Neuron (in vitro differentiated cells): ENCODE results near the gene LDLRAD4.

ENCODE experiments used
- H2AFZ ChIP-seq: one replicate; pipeline ENCODE4 v1.6.1; 2013; ENCODE audit warnings: low read depth, mild to moderate bottlenecking, inconsistent platforms, low read length, moderate library complexity
- H3K27me3 ChIP-seq: one replicate; pipeline ENCODE4 v1.6.1; 2013; ENCODE audit warnings: low read length; ENCODE audit not compliant: insufficient read depth
- H3K36me3 ChIP-seq: one replicate; pipeline ENCODE4 v1.6.1; 2013; ENCODE audit warnings: low read length; ENCODE audit not compliant: insufficient read depth
- H3K4me1 ChIP-seq: one replicate; pipeline ENCODE4 v1.6.1; 2013; ENCODE audit warnings: low read length; ENCODE audit not compliant: insufficient read depth
- H3K4me3 ChIP-seq: 2 replicates; pipeline ENCODE4 v1.5.1; 2013; ENCODE audit warnings: mild to moderate bottlenecking, low read length, moderate library complexity
- H3K9me3 ChIP-seq: one replicate; pipeline ENCODE4 v1.6.1; 2013; ENCODE audit warnings: low read length

LDLRAD4 gene

GRCh38 chr18:13223311-13224143, 5.0 kb downstream of the LDLRAD4 start:
- no peak overlapping the region for H3K4me3 ChIP-seq
- H3K9me3 ChIP-seq = no peaks in the 10 kb centered on the region
- H3K4me1 ChIP-seq = peaks cover 18% of the 10 kb centered on the region
- peaks cover 56% of the 10 kb centered on the region for H3K27me3 ChIP-seq
- no peak overlapping the region for H2AFZ ChIP-seq
- H3K36me3 ChIP-seq = no peaks in the 10 kb centered on the region

GRCh38 chr18:13225261-13225660, 6.7 kb downstream of the LDLRAD4 start:
- H3K9me3 ChIP-seq = no peaks in the 10 kb centered on the region
- H2AFZ ChIP-seq = no peak overlapping the region
- H3K4me1 ChIP-seq = peaks cover 15% of the 10 kb centered on the region
- peaks cover 39% of the 10 kb centered on the region for H3K27me3 ChIP-seq
- H3K4me3 ChIP-seq = no peak overlapping the region
- no peaks in the 10 kb centered on the region for H3K36me3 ChIP-seq

GRCh38 chr18:13226533-13227144, 8.1 kb downstream of the LDLRAD4 start:
- Histone ChIP-seq H3K27me3 (peaks cover 25% of the 10 kb centered on the region), H2AFZ (no peak overlapping the region), H3K4me1 (peaks cover 15% of the 10 kb centered on the region), H3K9me3 (no peaks in the 10 kb centered on the region), H3K4me3 (no peak overlapping the region), H3K36me3 (no peaks in the 10 kb centered on the region)

- Histone ChIP-seq H3K4me3 (no peak overlapping the region), H3K4me1 (peaks cover 2% of the 10 kb centered on the region), H3K27me3 (peaks cover 12% of the 10 kb centered on the region), H2AFZ (no peak overlapping the region), H3K9me3 (no peaks in the 10 kb centered on the region), H3K36me3 (no peaks in the 10 kb centered on the region)
Observed at GRCh38 chr18:13227910-13228309, 9.3 kb downstream of the LDLRAD4 start.

GRCh38 chr18:13229001-13229671, 10.6 kb downstream of the LDLRAD4 start:
- Histone ChIP-seq H3K9me3 (no peaks in the 10 kb centered on the region), H3K27me3 (peaks cover 1% of the 10 kb centered on the region), H3K4me3 (no peak overlapping the region)

GRCh38 chr18:13231151-13231550, 12.6 kb downstream of the LDLRAD4 start:
- Histone ChIP-seq H3K27me3 (no peaks in the 10 kb centered on the region), H2AFZ (no peak overlapping the region), H3K36me3 (no peaks in the 10 kb centered on the region), H3K4me3 (no peak overlapping the region), H3K4me1 (no peaks in the 10 kb centered on the region), H3K9me3 (no peaks in the 10 kb centered on the region)

More at GRCh38 chr18:13229001-13229671, 10.6 kb downstream of the LDLRAD4 start:
- no peaks in the 10 kb centered on the region for H3K36me3 ChIP-seq
- H3K4me1 ChIP-seq = no peaks in the 10 kb centered on the region
- no peak overlapping the region for H2AFZ ChIP-seq

GRCh38 chr18:13232086-13232917, 13.7 kb downstream of the LDLRAD4 start:
- no peaks in the 10 kb centered on the region for H3K27me3 ChIP-seq
- H3K9me3 ChIP-seq = no peaks in the 10 kb centered on the region
- H3K4me1 ChIP-seq = no peaks in the 10 kb centered on the region
- H2AFZ ChIP-seq = no peak overlapping the region
- no peak overlapping the region for H3K4me3 ChIP-seq
- no peaks in the 10 kb centered on the region for H3K36me3 ChIP-seq

- Histone ChIP-seq H3K9me3 (no peaks in the 10 kb centered on the region), H3K4me3 (no peak overlapping the region), H3K27me3 (no peaks in the 10 kb centered on the region), H3K36me3 (no peaks in the 10 kb centered on the region), H3K4me1 (no peaks in the 10 kb centered on the region), H2AFZ (no peak overlapping the region)
Observed at GRCh38 chr18:13232971-13233786, 14.6 kb downstream of the LDLRAD4 start.

GRCh38 chr18:13233787-13234783, 15.5 kb downstream of the LDLRAD4 start:
- H3K27me3 ChIP-seq = no peaks in the 10 kb centered on the region
- no peak overlapping the region for H2AFZ ChIP-seq
- H3K9me3 ChIP-seq = no peaks in the 10 kb centered on the region
- no peaks in the 10 kb centered on the region for H3K36me3 ChIP-seq
- H3K4me3 ChIP-seq = no peak overlapping the region
- H3K4me1 ChIP-seq = peaks cover under 1% of the 10 kb centered on the region

- Histone ChIP-seq H3K27me3 (no peaks in the 10 kb centered on the region), H3K4me3 (no peak overlapping the region), H2AFZ (no peak overlapping the region), H3K4me1 (peaks cover 3% of the 10 kb centered on the region), H3K36me3 (no peaks in the 10 kb centered on the region), H3K9me3 (no peaks in the 10 kb centered on the region)
Observed at GRCh38 chr18:13235421-13235831, 16.9 kb downstream of the LDLRAD4 start.

GRCh38 chr18:13235981-13236380, 17.4 kb downstream of the LDLRAD4 start:
- Histone ChIP-seq H3K27me3 (no peaks in the 10 kb centered on the region), H3K4me1 (peaks cover 3% of the 10 kb centered on the region), H3K4me3 (no peak overlapping the region), H3K36me3 (no peaks in the 10 kb centered on the region), H2AFZ (no peak overlapping the region), H3K9me3 (no peaks in the 10 kb centered on the region)
